Mucosa of stomach (tissue), 1 donor: ENCODE results near the gene UTP11.
"Not testable (repeated sequence)": the region's sequence is repeated elsewhere in the genome, so short reads cannot be mapped to it uniquely, and the experiment has no call there.

Experiments
- H3K27me3 ChIP-seq: one replicate; pipeline ENCODE4 v1.7.0; 2013; ENCODE audit warnings: mild to moderate bottlenecking, low read length; ENCODE audit not compliant: control insufficient read depth, insufficient read depth
- H3K36me3 ChIP-seq: one replicate; pipeline ENCODE4 v1.7.0; 2013; ENCODE audit warnings: low read length; ENCODE audit not compliant: control insufficient read depth, insufficient read depth
- H3K4me1 ChIP-seq: one replicate; pipeline ENCODE4 v1.7.0; 2013; ENCODE audit warnings: mild to moderate bottlenecking, low read length; ENCODE audit not compliant: control insufficient read depth, insufficient read depth
- H3K4me3 ChIP-seq: one replicate; pipeline ENCODE4 v1.7.0; 2013; ENCODE audit warnings: low read length
- H3K9ac ChIP-seq: one replicate; pipeline ENCODE4 v1.7.0; 2013; ENCODE audit warnings: mild to moderate bottlenecking, low read length, moderate library complexity
- H3K9me3 ChIP-seq: one replicate; pipeline ENCODE4 v1.7.0; 2013; ENCODE audit warnings: mild to moderate bottlenecking, low read length, moderate library complexity; ENCODE audit not compliant: control insufficient read depth
- donor health status: Pancreatic carcinoma.

Gene UTP11

GRCh38 chr1:38025233-38025632 lies 12.7 kb downstream of the UTP11 start:
- H3K4me1 ChIP-seq: peaks cover 11% of the 10 kb centered on the region
- peaks cover 12% of the 10 kb centered on the region for H3K36me3 ChIP-seq
- peaks cover 17% of the 10 kb centered on the region for H3K27me3 ChIP-seq
- H3K9me3 ChIP-seq: no peaks in the 10 kb centered on the region
- no peak overlapping the region for H3K4me3 ChIP-seq
- no peak overlapping the region for H3K9ac ChIP-seq

- H3K9me3 ChIP-seq: no peaks in the 10 kb centered on the region
- H3K4me3 ChIP-seq: no peak overlapping the region
- H3K27me3 ChIP-seq: peaks cover 21% of the 10 kb centered on the region
- peaks cover 12% of the 10 kb centered on the region for H3K36me3 ChIP-seq
- no peak overlapping the region for H3K9ac ChIP-seq
- peaks cover 11% of the 10 kb centered on the region for H3K4me1 ChIP-seq
Measured at GRCh38 chr1:38025664-38026063, 13.1 kb downstream of the UTP11 start.

DNA sequence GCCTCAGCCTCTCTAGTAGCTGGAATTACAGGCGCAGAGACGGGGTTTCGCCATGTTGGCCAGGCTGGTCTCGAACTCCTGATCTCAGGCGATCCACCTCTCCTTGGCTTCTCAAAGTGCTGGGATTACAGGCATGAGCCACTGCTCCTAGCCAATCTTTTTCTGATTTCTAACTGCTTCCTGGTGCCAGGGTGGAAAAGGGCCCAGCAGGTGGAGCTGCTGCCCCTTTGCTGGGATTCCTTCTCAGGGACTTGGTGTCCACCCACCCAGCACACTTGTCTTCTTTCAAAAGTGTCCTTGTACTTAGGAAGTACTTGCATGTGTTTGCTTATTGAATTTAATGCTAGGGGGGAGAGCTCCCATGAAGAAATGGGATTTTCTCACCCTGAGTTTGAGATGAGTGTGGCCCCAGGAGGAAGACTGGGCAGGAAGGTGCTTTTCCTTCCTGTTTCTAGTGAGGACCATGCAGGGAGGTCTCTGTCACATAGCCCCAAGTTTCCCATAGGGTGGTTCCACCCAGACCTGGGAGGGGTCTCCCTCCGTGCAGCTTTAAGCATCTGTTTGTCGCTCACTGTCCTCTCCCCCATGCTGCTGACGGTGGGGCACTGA lies 14.2 kb downstream of the UTP11 start:
- no peak overlapping the region for H3K4me3 ChIP-seq
- no peak overlapping the region for H3K9ac ChIP-seq
- peaks cover 12% of the 10 kb centered on the region for H3K36me3 ChIP-seq
- H3K27me3 ChIP-seq: peaks cover 26% of the 10 kb centered on the region
- H3K4me1 ChIP-seq: peaks cover 11% of the 10 kb centered on the region
- H3K9me3 ChIP-seq: no peaks in the 10 kb centered on the region

DNA sequence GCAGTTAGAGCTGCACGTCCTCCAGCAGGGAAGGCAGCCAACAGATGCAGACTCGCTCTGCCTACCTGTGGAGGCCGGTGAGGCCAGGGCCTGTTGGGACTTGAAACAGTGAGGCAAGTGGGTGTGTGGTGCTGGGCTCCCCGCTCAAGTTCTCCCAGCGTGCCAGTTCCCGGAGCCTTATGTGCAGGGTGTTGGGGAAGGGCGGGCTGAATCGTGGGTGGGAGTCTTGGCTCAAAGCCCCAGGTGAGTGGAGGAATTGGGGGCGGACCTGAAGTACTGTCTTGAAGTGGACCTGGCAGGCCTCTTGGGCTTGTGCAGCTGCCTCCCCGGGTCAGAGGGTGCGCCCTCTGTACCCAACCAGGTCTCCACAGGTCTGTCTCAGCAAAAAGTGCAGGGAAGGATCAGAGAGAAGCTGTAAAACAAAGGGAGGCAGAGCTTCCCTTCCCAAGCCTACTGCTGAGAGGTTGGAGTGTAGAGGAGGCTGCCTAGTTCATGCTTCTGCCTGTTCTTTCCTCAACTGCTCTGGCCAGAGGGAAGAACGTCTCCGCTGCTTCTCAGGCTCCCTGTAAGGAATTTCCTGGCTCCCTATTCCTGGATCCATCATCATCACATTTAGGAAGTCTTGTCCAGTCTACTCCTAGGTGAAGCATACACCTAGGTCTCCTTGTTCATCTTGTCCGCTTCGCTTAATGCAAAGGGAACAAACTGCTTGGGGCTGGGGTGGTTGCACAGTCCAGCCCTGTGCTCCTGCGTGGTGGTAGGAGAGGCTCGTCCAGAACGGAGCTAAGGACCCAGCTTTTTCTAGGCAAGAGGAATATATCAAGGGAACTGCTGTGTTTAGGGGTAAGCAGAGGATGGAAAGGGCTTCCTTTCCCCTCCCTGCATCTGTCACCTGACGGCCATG lies 14.9 kb downstream of the UTP11 start:
- Histone ChIP-seq H3K27me3 (peaks cover 26% of the 10 kb centered on the region), H3K9me3 (no peaks in the 10 kb centered on the region), H3K4me3 (no peak overlapping the region), H3K9ac (no peak overlapping the region), H3K36me3 (peaks cover 12% of the 10 kb centered on the region), H3K4me1 (peaks cover 11% of the 10 kb centered on the region)

- peaks cover 26% of the 10 kb centered on the region for H3K27me3 ChIP-seq
- H3K36me3 ChIP-seq: peaks cover 12% of the 10 kb centered on the region
- peaks cover 11% of the 10 kb centered on the region for H3K4me1 ChIP-seq
- no peak overlapping the region for H3K4me3 ChIP-seq
- no peaks in the 10 kb centered on the region for H3K9me3 ChIP-seq
- H3K9ac ChIP-seq: no peak overlapping the region
Measured at GRCh38 chr1:38028105-38028591, 15.6 kb downstream of the UTP11 start.

- Histone ChIP-seq H3K4me1 (peaks cover 11% of the 10 kb centered on the region), H3K27me3 (peaks cover 26% of the 10 kb centered on the region), H3K9ac (no peak overlapping the region), H3K36me3 (peaks cover 12% of the 10 kb centered on the region), H3K9me3 (no peaks in the 10 kb centered on the region), H3K4me3 (no peak overlapping the region)
Measured at GRCh38 chr1:38028671-38029070, 16.1 kb downstream of the UTP11 start.

DNA sequence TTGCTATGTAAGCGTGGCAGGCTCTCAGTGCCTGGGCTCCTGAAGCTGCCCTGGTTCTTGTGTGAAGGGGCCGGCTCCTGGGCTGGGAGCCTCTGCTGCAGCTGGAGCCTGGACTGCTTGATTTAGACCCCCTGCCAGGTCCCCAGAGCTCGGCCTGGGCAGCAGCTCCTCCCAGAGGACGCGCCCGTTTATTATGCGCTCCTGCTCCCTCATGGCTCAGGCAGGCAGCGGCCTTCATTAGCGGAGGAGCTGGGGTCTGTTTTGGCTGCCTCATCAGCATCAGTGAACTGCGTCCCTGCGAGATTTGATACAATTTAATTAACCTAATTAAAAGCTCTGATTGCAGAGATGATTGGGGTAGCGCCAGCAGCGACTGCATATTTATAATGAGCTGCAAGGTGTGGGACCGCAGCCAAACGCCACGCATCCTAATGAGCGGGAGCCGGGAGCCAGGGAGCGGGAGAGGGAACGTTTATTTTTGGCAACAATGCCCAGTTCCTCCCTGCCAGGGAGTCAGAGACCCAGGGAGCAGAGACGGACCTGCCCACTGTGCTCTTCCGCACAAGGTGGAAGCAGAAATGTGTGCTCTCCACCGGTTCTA lies 16.6 kb downstream of the UTP11 start:
- H3K9me3 ChIP-seq: no peaks in the 10 kb centered on the region
- H3K36me3 ChIP-seq: peaks cover 12% of the 10 kb centered on the region
- peak overlapping the region; percentile 39 for H3K9ac ChIP-seq
- H3K27me3 ChIP-seq: peaks cover 26% of the 10 kb centered on the region
- H3K4me3 ChIP-seq: no peak overlapping the region
- H3K4me1 ChIP-seq: peaks cover 11% of the 10 kb centered on the region

DNA sequence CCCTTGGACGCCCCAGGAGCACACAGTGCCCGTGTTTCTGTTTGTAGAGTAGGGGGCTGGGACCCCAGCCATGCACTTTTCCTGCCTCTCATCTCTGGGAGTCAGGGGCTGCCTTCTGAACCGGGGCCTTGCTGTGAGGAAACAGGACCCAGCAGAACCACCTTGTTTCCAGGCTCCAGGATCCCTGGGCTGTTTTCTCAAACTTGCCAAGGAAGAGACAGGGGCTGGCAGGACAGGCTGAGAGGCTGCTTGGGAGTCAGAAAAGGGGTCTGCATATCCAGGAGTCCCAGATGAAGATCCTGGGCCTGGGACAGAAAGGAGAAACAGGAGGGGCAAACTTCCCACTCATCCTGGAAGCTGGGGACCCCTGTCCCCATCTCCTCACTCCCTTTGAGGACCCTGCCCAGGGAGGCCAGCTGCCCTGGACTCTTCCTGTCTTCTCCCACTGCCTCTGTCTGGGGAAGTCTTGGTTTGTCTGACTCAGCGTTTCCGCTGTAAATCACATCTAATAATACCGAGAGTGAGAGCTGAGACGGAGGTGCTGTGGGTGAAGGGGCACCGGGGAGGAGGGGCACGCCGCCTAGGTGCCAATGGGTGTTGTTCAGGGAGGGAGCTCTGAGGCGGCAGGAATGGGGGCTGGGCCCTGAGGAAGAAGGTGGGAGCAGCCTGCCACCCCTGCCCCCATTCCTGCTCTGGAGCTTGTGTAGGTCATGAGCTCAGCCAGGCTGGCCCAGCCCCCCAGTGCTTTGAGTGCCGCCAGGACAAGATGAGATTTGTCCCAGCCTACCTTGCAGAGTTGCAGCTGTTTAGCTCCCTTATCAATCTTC lies 17.4 kb downstream of the UTP11 start:
- peaks cover 11% of the 10 kb centered on the region for H3K4me1 ChIP-seq
- no peak overlapping the region for H3K4me3 ChIP-seq
- H3K36me3 ChIP-seq: peaks cover 10% of the 10 kb centered on the region
- peak overlapping the region; percentile 39 for H3K9ac ChIP-seq
- H3K9me3 ChIP-seq: no peaks in the 10 kb centered on the region
- peaks cover 26% of the 10 kb centered on the region for H3K27me3 ChIP-seq

GRCh38 chr1:38030596-38031512 lies 18.3 kb downstream of the UTP11 start:
- H3K9ac ChIP-seq: no peak overlapping the region
- no peaks in the 10 kb centered on the region for H3K9me3 ChIP-seq
- peaks cover under 1% of the 10 kb centered on the region for H3K36me3 ChIP-seq
- H3K27me3 ChIP-seq: peaks cover 29% of the 10 kb centered on the region
- no peak overlapping the region for H3K4me3 ChIP-seq
- H3K4me1 ChIP-seq: peaks cover 11% of the 10 kb centered on the region

DNA sequence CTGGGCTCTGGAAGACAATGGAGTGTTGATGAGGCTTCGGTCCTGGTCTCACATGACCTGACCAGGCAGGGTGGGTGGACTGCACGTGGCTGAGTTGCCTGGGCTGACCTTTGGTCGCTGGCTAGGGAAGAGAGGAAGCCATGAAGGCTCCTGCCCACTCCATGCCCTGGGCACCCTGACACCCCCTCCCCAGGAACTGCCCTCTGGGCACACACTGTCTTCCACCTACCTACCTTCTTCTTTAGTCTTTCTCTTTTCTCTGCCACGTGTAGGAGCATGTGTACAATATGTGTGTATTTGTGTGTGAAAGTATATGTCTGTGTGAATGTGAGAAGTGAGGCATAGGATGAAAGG lies 19.0 kb downstream of the UTP11 start:
- no peaks in the 10 kb centered on the region for H3K9me3 ChIP-seq
- no peaks in the 10 kb centered on the region for H3K36me3 ChIP-seq
- H3K9ac ChIP-seq: no peak overlapping the region
- H3K4me3 ChIP-seq: no peak overlapping the region
- H3K27me3 ChIP-seq: peaks cover 30% of the 10 kb centered on the region
- peaks cover 11% of the 10 kb centered on the region for H3K4me1 ChIP-seq

DNA sequence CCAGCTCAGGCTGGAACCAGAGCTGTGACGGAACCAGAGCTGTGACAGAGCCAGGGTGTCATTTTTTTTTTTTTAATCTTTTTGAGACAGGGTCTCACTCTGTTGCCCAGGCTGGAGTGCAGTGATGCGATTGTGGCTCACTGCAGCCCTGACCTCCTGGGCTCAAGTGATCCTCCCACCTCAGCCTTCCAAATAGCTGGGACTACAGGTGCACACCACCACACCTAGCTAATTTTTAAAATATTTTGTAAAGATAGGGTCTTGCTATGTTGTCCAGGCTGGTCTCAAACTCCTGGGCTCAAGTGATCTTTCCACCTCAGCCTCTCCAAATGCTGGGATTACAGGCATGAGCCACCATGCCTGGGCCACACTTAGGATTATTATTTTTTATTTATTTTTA lies 20.5 kb downstream of the UTP11 start:
- not testable (repeated sequence) for H3K9ac ChIP-seq, H3K4me3 ChIP-seq, H3K36me3 ChIP-seq, H3K9me3 ChIP-seq
- peaks cover 11% of the 10 kb centered on the region for H3K4me1 ChIP-seq
- H3K27me3 ChIP-seq: peaks cover 30% of the 10 kb centered on the region
